ENCODE measurements around the gene LNX1. TPM values are rescaled to one million over a fixed set of nuclear protein-coding genes. Genes with fewer than 3 reads are reported as not detected.

The LNX1 gene
- total RNA-seq, 1 donor from 2014 or later, result 4.2 TPM

DNA sequence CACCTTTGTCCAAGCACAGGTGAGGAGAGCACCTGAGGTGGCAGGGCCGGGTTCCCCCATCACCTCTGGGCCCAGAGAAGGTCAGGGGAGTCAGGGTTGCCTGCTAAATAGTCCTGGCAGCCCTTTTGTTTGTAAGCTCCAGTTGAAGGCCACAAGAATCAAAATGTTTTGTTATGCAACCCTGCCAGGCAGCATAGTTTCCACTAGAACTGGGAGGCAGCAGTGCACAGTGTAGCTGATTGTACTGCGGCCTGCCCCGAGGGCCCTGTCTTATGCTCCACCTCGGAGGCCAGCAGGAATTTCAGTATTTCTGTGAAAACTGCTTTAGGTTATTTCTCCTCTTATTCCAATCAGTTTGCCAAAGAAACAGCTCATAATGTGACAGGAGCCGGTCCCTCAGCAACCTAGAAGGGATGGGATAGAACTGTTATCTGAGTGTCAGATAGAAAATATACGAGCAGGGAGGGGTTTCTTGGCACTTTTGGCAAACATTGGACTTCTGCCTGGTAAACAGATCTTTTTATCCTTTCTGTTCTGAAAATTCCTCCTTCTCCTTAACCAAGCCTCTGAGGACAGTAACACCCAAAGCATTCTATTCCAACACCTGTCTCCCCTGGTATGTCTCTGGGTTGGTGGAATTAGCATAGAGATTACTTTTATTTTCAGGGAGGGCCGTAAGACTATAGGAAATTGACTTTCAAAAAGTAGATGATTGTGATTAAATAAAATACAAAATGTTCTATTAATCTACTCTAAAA is 93.6 kb downstream of the LNX1 start:
- Histone ChIP-seq H3K4me3 (ENCODE audit: low read length in 3 of 3) (no peak overlapping the region), H3K4me1 (ENCODE audit: control insufficient read depth in 3 of 3, insufficient read depth in 3 of 3, low read length in 3 of 3) (peaks cover 0 to 10% (median 2%) of the 10 kb centered on the region in 3 donors), H3K36me3 (ENCODE audit: control insufficient read depth in 3 of 3, insufficient read depth in 3 of 3, low read length in 3 of 3) (peaks cover 0 to 2% (median 0%) of the 10 kb centered on the region in 3 donors), H3K9me3 (ENCODE audit: control insufficient read depth in 3 of 3, low read length in 3 of 3) (no peaks in the 10 kb centered on the region), H3K27ac (ENCODE audit: low read depth, low read length) (peak overlapping the region; percentile 19), H3K27me3 (ENCODE audit: control insufficient read depth in 3 of 3, insufficient read depth in 3 of 3, low read length in 3 of 3) (no peaks in the 10 kb centered on the region), H3K9ac (ENCODE audit: low read depth in 1 of 3, low read length in 3 of 3) (peak overlapping the region in 1 of 3 donors; percentile 40)

DNA sequence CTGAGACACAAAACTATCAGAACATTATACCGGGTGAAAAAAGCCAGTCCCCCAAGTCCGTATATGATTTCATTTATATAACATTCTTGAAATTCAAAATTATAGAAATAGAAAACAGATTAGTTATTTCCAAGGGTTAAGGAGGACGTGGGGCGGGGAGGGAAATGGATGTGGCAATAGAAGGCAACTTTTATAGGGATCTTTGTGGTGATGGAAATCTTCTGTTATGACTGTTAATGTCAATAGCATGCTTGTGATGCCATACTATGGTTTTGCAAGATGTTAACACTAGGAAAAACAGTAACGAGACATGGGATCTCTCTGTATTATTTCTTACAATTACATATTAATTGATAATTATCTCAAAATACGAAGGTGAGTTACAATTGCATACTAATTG is 96.4 kb downstream of the LNX1 start:
- Histone ChIP-seq H3K9ac (ENCODE audit: low read depth in 1 of 3, low read length in 3 of 3) (no peak overlapping the region), H3K9me3 (ENCODE audit: control insufficient read depth in 3 of 3, low read length in 3 of 3) (no peaks in the 10 kb centered on the region), H3K27me3 (ENCODE audit: control insufficient read depth in 3 of 3, insufficient read depth in 3 of 3, low read length in 3 of 3) (no peaks in the 10 kb centered on the region), H3K36me3 (ENCODE audit: control insufficient read depth in 3 of 3, insufficient read depth in 3 of 3, low read length in 3 of 3) (peaks cover 0 to 2% (median 0%) of the 10 kb centered on the region in 3 donors), H3K4me1 (ENCODE audit: control insufficient read depth in 3 of 3, insufficient read depth in 3 of 3, low read length in 3 of 3) (peaks cover 0 to 13% (median 9%) of the 10 kb centered on the region in 3 donors), H3K4me3 (ENCODE audit: low read length in 3 of 3) (no peak overlapping the region), H3K27ac (ENCODE audit: low read depth, low read length) (no peak overlapping the region)

DNA sequence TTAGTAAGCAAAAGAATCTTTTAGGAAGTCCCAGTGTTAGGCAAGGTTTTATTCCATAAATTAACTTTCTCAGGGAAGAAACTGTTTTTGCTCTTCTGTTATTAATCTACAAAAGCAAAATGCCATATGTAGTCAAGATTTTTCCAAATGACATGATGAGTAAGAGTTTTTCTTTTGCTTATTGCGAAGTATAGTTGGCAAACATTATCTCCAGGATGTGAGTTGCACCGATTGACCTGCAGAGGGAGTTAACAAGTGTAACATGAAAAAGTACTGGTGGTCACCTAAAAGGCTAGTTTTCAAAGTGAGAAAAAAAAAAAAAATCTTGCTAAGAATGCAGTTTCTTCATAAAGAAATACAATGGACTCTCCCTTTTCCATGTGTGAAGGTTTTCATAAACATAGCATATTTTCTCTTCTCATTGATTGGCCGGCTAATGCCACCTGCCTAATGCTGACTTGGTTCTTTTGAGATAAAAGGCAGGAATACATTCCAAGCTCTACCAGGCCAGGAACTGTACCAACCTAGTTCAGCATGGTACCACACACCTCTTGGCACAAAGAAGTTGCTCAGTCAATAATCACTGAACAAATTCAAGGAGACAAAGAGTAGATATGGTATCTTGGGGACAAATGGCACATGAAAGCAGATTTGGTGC is 100.2 kb downstream of the LNX1 start:
- Histone ChIP-seq H3K4me1 (ENCODE audit: control insufficient read depth in 3 of 3, insufficient read depth in 3 of 3, low read length in 3 of 3) (peaks cover 0 to 7% (median 3%) of the 10 kb centered on the region in 3 donors), H3K27ac (ENCODE audit: low read depth, low read length) (peak overlapping the region; percentile 11), H3K27me3 (ENCODE audit: control insufficient read depth in 3 of 3, insufficient read depth in 3 of 3, low read length in 3 of 3) (no peaks in the 10 kb centered on the region), H3K4me3 (ENCODE audit: low read length in 3 of 3) (peak overlapping the region in 1 of 3 donors; percentile 14), H3K9me3 (ENCODE audit: control insufficient read depth in 3 of 3, low read length in 3 of 3) (no peaks in the 10 kb centered on the region), H3K9ac (ENCODE audit: low read depth in 1 of 3, low read length in 3 of 3) (no peak overlapping the region), H3K36me3 (ENCODE audit: control insufficient read depth in 3 of 3, insufficient read depth in 3 of 3, low read length in 3 of 3) (peaks cover 0 to under 1% (median 0%) of the 10 kb centered on the region in 3 donors)

DNA sequence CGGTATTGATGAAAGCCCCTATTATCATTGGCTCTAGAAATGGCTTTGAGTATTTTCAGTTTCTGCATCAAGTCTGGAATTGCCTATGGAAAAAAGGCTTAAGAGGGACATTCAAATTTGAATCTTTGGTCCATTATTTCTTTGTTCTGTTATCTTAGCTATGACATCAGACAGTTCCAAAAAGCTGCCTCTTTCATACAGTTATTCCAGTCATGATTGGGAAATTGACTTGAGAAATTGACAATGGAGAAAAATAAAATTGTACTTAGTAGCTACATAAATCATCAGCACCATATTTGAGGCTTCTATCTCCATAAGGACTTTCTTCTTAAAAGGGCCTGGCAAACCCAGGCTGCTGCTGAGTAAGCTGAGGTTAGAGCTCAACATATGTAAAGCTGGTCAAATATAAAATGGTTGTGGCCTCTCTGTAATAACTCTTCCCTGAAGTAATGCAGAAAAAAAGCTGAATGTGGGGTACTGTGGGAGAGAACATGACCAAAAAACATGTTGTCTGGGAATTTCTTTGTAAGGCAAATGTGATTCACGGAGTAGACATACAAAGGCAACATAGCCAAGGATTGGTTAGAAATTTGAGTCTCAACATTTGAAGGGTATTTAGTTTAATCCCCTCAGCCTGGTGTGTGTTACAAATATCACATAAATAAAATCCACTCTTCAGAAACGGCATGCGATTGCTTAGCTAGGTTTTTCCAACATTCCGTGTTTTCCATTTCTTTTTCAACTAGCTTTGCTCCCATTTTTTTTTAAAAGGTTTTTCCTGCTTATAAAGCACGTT is 100.9 kb downstream of the LNX1 start:
- Histone ChIP-seq H3K9ac (ENCODE audit: low read depth in 1 of 3, low read length in 3 of 3) (peak overlapping the region in 1 of 3 donors; percentile 12), H3K9me3 (ENCODE audit: control insufficient read depth in 3 of 3, low read length in 3 of 3) (no peaks in the 10 kb centered on the region), H3K36me3 (ENCODE audit: control insufficient read depth in 3 of 3, insufficient read depth in 3 of 3, low read length in 3 of 3) (no peaks in the 10 kb centered on the region), H3K4me1 (ENCODE audit: control insufficient read depth in 3 of 3, insufficient read depth in 3 of 3, low read length in 3 of 3) (peaks cover 0 to 7% (median 3%) of the 10 kb centered on the region in 3 donors), H3K4me3 (ENCODE audit: low read length in 3 of 3) (no peak overlapping the region), H3K27me3 (ENCODE audit: control insufficient read depth in 3 of 3, insufficient read depth in 3 of 3, low read length in 3 of 3) (no peaks in the 10 kb centered on the region), H3K27ac (ENCODE audit: low read depth, low read length) (peak overlapping the region; percentile 11)

DNA sequence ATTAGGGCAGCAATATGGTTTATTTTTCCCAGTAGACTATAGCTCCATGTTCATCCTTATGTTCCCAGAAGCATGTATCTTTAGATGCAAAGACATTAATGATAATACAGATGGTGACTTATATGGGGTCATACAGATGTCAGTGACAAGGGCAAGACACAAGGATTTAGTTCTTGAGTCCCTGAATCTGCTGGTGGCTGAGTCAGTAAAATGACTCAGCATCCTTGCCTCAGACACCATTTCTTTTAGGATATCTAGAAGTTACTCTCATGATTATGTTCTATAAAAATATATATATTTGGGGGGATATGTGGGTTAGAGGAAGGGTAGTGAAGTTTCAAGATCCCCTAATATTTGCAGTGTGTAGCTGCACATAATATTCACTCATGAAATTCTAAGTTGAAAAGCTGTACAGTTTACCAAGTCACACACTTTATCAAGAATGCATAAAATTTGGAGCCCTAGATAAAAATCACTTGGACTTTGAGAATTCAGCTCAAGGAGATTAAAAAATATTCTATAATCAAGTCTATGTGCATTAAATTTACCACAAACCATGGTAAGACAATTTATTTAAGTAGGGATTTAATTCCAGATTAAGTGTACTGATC is 101.9 kb downstream of the LNX1 start:
- no peak overlapping the region for H3K27ac ChIP-seq (ENCODE audit: low read depth, low read length)
- peaks cover 0 to 7% (median 3%) of the 10 kb centered on the region in 3 donors for H3K4me1 ChIP-seq (ENCODE audit: control insufficient read depth in 3 of 3, insufficient read depth in 3 of 3, low read length in 3 of 3)
- no peak overlapping the region for H3K4me3 ChIP-seq (ENCODE audit: low read length in 3 of 3)
- no peaks in the 10 kb centered on the region for H3K36me3 ChIP-seq (ENCODE audit: control insufficient read depth in 3 of 3, insufficient read depth in 3 of 3, low read length in 3 of 3)
- H3K9ac ChIP-seq (ENCODE audit: low read depth in 1 of 3, low read length in 3 of 3), result no peak overlapping the region
- H3K9me3 ChIP-seq (ENCODE audit: control insufficient read depth in 3 of 3, low read length in 3 of 3), result no peaks in the 10 kb centered on the region
- no peaks in the 10 kb centered on the region for H3K27me3 ChIP-seq (ENCODE audit: control insufficient read depth in 3 of 3, insufficient read depth in 3 of 3, low read length in 3 of 3)

DNA sequence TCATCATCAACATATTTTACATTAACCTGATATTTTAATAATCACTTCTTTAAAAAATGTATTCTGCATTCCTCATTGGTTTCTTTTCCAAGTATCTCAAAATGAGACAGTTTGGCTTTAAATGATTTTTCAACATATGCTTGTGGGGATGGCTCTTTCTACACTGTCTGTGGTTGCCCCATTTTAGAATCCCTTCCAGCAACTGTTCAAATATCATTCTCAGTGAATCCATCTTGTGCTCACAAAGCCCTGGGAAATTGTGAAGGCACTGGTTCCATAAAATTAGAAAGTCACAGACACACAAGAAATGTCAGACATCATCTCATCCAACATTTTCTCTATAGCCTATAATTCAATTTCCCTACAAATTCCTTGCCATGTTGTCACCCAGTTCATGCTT is 103.5 kb downstream of the LNX1 start:
- no peak overlapping the region for H3K9ac ChIP-seq (ENCODE audit: low read depth in 1 of 3, low read length in 3 of 3)
- H3K27me3 ChIP-seq (ENCODE audit: control insufficient read depth in 3 of 3, insufficient read depth in 3 of 3, low read length in 3 of 3), result no peaks in the 10 kb centered on the region
- H3K4me3 ChIP-seq (ENCODE audit: low read length in 3 of 3), result no peak overlapping the region
- H3K9me3 ChIP-seq (ENCODE audit: control insufficient read depth in 3 of 3, low read length in 3 of 3), result no peaks in the 10 kb centered on the region
- H3K36me3 ChIP-seq (ENCODE audit: control insufficient read depth in 3 of 3, insufficient read depth in 3 of 3, low read length in 3 of 3), result no peaks in the 10 kb centered on the region
- no peak overlapping the region for H3K27ac ChIP-seq (ENCODE audit: low read depth, low read length)
- peaks cover 0 to 7% (median 3%) of the 10 kb centered on the region in 3 donors for H3K4me1 ChIP-seq (ENCODE audit: control insufficient read depth in 3 of 3, insufficient read depth in 3 of 3, low read length in 3 of 3)

DNA sequence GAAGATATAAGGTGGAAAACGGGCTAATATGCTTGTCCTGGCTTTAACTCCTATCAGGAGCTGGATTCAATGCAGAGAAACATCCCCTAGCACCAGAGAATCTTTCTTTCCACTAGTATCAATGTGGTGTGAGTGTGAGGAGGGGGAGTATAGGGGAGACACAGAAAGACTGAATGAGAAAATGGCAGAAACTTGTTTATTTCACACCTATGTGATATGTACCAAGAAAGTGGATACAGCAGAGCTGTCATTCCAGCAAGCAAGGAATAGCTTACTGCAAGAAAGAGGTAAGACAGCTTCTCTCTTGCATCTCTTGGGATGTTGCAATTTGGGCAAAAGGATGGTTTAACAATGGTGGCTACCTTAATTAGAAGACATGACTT is 105.6 kb downstream of the LNX1 start:
- H3K27ac ChIP-seq (ENCODE audit: low read depth, low read length), result no peak overlapping the region
- H3K9me3 ChIP-seq (ENCODE audit: control insufficient read depth in 3 of 3, low read length in 3 of 3), result no peaks in the 10 kb centered on the region
- H3K4me1 ChIP-seq (ENCODE audit: control insufficient read depth in 3 of 3, insufficient read depth in 3 of 3, low read length in 3 of 3), result peaks cover 0 to 3% (median 3%) of the 10 kb centered on the region in 3 donors
- H3K4me3 ChIP-seq (ENCODE audit: low read length in 3 of 3), result no peak overlapping the region
- H3K9ac ChIP-seq (ENCODE audit: low read depth in 1 of 3, low read length in 3 of 3), result no peak overlapping the region
- H3K27me3 ChIP-seq (ENCODE audit: control insufficient read depth in 3 of 3, insufficient read depth in 3 of 3, low read length in 3 of 3), result no peaks in the 10 kb centered on the region
- no peaks in the 10 kb centered on the region for H3K36me3 ChIP-seq (ENCODE audit: control insufficient read depth in 3 of 3, insufficient read depth in 3 of 3, low read length in 3 of 3)

DNA sequence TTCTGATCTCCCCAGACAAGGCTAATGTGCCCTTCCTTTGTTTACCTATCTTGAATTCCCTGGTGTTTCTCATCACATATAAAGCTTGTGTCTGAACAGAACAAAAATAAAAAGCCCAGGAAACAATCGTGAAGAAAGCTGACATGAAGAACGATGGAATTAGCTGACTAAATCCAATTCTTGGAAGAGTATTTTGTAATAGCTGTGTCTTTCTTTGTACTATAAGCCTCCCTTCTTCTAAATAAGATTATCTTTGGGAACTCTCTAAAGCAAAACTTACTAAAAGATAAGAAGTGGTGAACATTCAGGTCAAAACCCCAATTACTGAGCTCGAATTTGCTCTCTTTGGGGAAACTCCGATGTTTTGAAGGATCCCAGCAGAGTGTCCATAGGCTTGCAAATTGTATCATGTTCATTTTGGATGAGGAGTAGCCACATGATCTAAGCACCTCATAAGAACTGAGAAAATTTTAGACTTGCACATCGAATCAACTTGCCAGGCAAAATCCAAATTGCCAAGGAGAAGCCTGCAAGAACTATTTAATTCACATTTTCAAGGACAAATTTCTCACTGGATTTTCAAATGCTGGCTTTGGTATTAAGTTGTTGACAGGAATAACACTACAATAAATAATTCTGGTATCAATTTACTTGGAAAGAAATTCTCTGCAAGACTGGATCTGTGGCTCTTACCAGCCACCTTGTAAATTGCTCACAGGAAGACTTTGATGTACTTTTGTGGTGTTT is 106.2 kb downstream of the LNX1 start:
- Histone ChIP-seq H3K27me3 (ENCODE audit: control insufficient read depth in 3 of 3, insufficient read depth in 3 of 3, low read length in 3 of 3) (no peaks in the 10 kb centered on the region), H3K4me3 (ENCODE audit: low read length in 3 of 3) (no peak overlapping the region), H3K27ac (ENCODE audit: low read depth, low read length) (no peak overlapping the region), H3K4me1 (ENCODE audit: control insufficient read depth in 3 of 3, insufficient read depth in 3 of 3, low read length in 3 of 3) (no peaks in the 10 kb centered on the region), H3K9ac (ENCODE audit: low read depth in 1 of 3, low read length in 3 of 3) (no peak overlapping the region), H3K9me3 (ENCODE audit: control insufficient read depth in 3 of 3, low read length in 3 of 3) (no peaks in the 10 kb centered on the region), H3K36me3 (ENCODE audit: control insufficient read depth in 3 of 3, insufficient read depth in 3 of 3, low read length in 3 of 3) (no peaks in the 10 kb centered on the region)

DNA sequence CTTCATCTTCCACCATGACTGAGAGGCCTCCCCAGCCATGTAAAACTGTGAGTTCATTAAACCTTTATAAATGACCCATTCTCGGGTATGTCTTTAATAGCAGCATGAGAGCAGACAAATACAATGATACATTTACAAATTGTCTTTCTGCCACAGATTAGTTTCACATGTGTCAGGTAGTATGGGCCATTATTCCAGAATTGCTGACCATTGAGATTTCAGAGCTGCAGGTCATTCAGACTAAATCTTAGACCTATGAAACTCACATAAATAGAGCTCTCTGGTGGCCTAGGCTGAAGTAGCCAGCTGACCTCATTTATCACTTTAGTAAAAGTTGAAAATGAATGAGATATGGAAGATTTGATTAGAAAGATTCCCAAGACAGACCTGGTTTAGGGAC is 108.0 kb downstream of the LNX1 start:
- no peak overlapping the region for H3K4me3 ChIP-seq (ENCODE audit: low read length in 3 of 3)
- H3K9me3 ChIP-seq (ENCODE audit: control insufficient read depth in 3 of 3, low read length in 3 of 3), result no peaks in the 10 kb centered on the region
- no peak overlapping the region for H3K9ac ChIP-seq (ENCODE audit: low read depth in 1 of 3, low read length in 3 of 3)
- no peaks in the 10 kb centered on the region for H3K36me3 ChIP-seq (ENCODE audit: control insufficient read depth in 3 of 3, insufficient read depth in 3 of 3, low read length in 3 of 3)
- no peaks in the 10 kb centered on the region for H3K27me3 ChIP-seq (ENCODE audit: control insufficient read depth in 3 of 3, insufficient read depth in 3 of 3, low read length in 3 of 3)
- no peak overlapping the region for H3K27ac ChIP-seq (ENCODE audit: low read depth, low read length)
- H3K4me1 ChIP-seq (ENCODE audit: control insufficient read depth in 3 of 3, insufficient read depth in 3 of 3, low read length in 3 of 3), result no peaks in the 10 kb centered on the region
